Hepatocyte (in vitro differentiated cells): ENCODE data around the gene NUP214.

Experiments
- EZH2 ChIP-seq: fragments of 200-600 bp; sonication (generic); IDR thresholded peaks from 2 replicates; pipeline ENCODE4 v1.6.1; 2016; ENCODE audit warnings: antibody characterized with exemption, mild to moderate bottlenecking, borderline replicate concordance
- TF ChIP-seq, protein P1 (sequence below): fragments of 200-600 bp; sonication (generic); IDR thresholded peaks from 2 replicates; pipeline ENCODE4 v1.5.1; 2016; ENCODE audit warnings: antibody characterized with exemption, mild to moderate bottlenecking; ENCODE audit not compliant: poor library complexity

DNA sequence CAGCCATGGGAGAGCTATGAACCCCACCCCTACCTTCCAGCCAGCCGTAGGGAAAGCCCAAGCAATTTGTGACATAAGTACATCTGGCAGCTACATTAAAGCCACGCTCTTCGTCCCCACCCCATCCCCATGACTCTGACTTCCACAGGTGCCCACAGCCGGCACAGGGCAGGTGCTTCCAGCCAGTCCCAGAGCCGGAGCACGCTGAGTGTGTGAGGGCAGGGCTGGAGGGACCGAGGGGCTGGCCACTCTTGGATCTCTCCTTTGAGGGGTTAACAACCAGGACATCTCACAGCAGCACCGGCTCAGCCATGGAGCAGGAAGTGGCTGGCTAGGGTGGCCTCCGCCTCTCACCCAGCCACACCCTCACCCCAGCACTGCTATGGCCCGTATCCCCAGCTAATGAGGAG is 153.3 kb downstream of the NUP214 start:
- TF ChIP-seq, protein P1, sequence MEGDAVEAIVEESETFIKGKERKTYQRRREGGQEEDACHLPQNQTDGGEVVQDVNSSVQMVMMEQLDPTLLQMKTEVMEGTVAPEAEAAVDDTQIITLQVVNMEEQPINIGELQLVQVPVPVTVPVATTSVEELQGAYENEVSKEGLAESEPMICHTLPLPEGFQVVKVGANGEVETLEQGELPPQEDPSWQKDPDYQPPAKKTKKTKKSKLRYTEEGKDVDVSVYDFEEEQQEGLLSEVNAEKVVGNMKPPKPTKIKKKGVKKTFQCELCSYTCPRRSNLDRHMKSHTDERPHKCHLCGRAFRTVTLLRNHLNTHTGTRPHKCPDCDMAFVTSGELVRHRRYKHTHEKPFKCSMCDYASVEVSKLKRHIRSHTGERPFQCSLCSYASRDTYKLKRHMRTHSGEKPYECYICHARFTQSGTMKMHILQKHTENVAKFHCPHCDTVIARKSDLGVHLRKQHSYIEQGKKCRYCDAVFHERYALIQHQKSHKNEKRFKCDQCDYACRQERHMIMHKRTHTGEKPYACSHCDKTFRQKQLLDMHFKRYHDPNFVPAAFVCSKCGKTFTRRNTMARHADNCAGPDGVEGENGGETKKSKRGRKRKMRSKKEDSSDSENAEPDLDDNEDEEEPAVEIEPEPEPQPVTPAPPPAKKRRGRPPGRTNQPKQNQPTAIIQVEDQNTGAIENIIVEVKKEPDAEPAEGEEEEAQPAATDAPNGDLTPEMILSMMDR, result no peak
- no peak for TF ChIP-seq EZH2
